SU-DHL-6 (cell line): ENCODE measurements around the gene CERS1.

Source experiments
- CTCF ChIP-seq: fragments of 200-600 bp; sonication (generic); IDR thresholded peaks from one replicate; pipeline ENCODE4 v1.5.1; 2017; ENCODE audit warnings: antibody characterized with exemption, mild to moderate bottlenecking, low read length, moderate library complexity; ENCODE audit not compliant: insufficient read depth, poor library complexity, severe bottlenecking
- EZH2phosphoT487 ChIP-seq: fragments of 200-600 bp; sonication (generic), shearing (Covaris generic); conservative IDR thresholded peaks from 2 replicates; pipeline ENCODE4 v1.6.1; 2018; ENCODE audit warnings: mild to moderate bottlenecking, antibody characterized with exemption, low read length, moderate library complexity, mixed read lengths

GRCh38 chr19:18903156-18904037 lies 7.4 kb upstream of the CERS1 start:
- no peak for TF ChIP-seq CTCF
- no peak for TF ChIP-seq EZH2phosphoT487
